ENCODE data around the gene ISG20L2.

The ISG20L2 gene

GRCh38 chr1:156725683-156726280 lies 2.8 kb downstream of the ISG20L2 start:
- H3K4me3 ChIP-seq (ENCODE audit: low read depth, low read length) = peak overlapping the region; percentile 92
- TF ChIP-seq, protein P1, sequence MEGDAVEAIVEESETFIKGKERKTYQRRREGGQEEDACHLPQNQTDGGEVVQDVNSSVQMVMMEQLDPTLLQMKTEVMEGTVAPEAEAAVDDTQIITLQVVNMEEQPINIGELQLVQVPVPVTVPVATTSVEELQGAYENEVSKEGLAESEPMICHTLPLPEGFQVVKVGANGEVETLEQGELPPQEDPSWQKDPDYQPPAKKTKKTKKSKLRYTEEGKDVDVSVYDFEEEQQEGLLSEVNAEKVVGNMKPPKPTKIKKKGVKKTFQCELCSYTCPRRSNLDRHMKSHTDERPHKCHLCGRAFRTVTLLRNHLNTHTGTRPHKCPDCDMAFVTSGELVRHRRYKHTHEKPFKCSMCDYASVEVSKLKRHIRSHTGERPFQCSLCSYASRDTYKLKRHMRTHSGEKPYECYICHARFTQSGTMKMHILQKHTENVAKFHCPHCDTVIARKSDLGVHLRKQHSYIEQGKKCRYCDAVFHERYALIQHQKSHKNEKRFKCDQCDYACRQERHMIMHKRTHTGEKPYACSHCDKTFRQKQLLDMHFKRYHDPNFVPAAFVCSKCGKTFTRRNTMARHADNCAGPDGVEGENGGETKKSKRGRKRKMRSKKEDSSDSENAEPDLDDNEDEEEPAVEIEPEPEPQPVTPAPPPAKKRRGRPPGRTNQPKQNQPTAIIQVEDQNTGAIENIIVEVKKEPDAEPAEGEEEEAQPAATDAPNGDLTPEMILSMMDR (IDR thresholded peaks at IDR 0.05; ENCODE audit: borderline replicate concordance, insufficient read depth, low read depth, low read length) = peak; percentile 98

DNA sequence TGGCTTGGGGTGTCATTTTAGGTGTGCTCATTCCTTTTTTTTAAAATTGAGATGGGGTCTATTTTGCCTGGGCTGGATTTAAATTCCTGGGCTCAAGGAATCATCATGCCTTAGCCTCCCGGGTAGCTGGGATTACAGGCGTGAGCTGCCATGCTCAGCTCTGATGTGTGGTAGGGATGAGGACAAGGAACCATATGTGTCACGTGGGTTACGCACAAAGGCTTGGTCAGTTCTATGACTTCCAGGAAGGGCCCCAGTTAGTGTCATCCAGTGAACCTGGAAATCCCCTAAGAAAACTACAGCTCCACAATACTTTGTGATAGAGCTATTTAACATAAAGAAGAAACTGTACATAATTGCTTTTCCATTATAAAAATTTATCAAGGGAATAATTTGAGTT lies 7.0 kb downstream of the ISG20L2 start:
- TF ChIP-seq, protein P1 (IDR thresholded peaks at IDR 0.05; ENCODE audit: borderline replicate concordance, insufficient read depth, low read depth, low read length) = no peak
- H3K4me3 ChIP-seq (ENCODE audit: low read depth, low read length) = no peak overlapping the region

DNA sequence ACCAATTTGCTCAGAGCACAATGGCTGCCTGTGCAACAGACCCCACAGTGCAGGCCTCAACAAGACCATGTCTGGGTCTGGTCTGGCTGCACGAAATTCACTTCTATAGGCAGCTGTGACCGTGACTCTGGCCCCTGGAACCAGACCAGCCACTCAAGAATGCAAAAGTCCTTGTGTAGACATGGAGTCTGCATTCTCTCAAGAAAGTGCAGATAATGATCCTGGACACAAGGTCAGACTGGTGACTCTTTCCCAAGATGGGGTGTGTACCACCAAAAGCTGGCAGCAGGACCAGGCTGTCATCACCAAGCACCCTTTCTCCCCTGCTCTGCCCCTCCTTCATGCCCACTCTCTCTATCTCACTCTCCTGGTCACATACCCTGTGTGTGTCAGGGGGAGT lies 7.4 kb downstream of the ISG20L2 start:
- TF ChIP-seq, protein P1 (IDR thresholded peaks at IDR 0.05; ENCODE audit: borderline replicate concordance, insufficient read depth, low read depth, low read length) = no peak
- H3K4me3 ChIP-seq (ENCODE audit: low read depth, low read length) = no peak overlapping the region

DNA sequence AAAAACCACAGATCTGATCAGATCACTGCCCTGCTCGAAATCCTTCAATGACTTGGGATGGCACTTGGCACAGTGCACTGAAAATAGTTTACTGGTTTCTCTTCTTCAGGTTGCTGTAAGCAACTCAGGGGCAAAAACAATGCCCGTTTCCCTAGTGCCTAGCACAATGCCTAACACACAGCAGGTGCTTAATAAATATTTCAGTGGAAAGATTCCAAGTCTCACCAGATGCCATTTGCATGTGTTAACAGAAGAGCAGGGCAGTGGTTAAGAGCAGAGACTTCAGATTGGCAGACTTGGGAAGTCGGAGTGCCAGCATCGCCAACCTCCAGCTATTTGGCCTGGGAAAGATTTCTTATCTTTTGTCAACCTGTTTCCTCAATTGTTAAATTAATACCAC lies 11.2 kb downstream of the ISG20L2 start:
- no peak overlapping the region for H3K4me3 ChIP-seq (ENCODE audit: low read depth, low read length)
- TF ChIP-seq, protein P1 (IDR thresholded peaks at IDR 0.05; ENCODE audit: borderline replicate concordance, insufficient read depth, low read depth, low read length) = no peak

DNA sequence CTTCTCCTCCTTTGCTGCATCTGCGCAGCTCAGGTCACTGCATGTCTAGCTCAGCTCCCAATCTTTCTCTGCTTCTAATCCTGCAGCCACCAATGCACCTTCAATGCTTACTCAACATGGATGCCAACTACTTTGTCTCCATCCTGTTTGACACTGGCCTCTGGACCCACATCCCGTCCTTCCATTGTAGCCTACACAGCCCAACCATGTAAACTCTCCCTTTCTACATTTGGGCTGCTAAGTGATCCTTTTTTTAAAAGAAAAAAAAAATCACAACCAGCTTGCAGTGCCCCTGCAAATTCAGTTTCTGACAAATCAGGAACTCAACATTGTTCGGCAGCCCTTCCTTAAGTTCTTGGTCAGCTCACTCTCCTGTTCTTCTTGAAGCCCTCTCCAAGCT lies 13.7 kb downstream of the ISG20L2 start:
- TF ChIP-seq, protein P1 (IDR thresholded peaks at IDR 0.05; ENCODE audit: borderline replicate concordance, insufficient read depth, low read depth, low read length) = no peak

GRCh38 chr1:156712626-156713025 lies 15.9 kb downstream of the ISG20L2 start:
- H3K4me3 ChIP-seq (ENCODE audit: low read depth, low read length) = no peak overlapping the region
- TF ChIP-seq, protein P1 (IDR thresholded peaks at IDR 0.05; ENCODE audit: borderline replicate concordance, insufficient read depth, low read depth, low read length) = no peak

More for the DNA sequence above, 13.7 kb downstream of the ISG20L2 start:
- no peak overlapping the region for H3K4me3 ChIP-seq (ENCODE audit: low read depth, low read length)

DNA sequence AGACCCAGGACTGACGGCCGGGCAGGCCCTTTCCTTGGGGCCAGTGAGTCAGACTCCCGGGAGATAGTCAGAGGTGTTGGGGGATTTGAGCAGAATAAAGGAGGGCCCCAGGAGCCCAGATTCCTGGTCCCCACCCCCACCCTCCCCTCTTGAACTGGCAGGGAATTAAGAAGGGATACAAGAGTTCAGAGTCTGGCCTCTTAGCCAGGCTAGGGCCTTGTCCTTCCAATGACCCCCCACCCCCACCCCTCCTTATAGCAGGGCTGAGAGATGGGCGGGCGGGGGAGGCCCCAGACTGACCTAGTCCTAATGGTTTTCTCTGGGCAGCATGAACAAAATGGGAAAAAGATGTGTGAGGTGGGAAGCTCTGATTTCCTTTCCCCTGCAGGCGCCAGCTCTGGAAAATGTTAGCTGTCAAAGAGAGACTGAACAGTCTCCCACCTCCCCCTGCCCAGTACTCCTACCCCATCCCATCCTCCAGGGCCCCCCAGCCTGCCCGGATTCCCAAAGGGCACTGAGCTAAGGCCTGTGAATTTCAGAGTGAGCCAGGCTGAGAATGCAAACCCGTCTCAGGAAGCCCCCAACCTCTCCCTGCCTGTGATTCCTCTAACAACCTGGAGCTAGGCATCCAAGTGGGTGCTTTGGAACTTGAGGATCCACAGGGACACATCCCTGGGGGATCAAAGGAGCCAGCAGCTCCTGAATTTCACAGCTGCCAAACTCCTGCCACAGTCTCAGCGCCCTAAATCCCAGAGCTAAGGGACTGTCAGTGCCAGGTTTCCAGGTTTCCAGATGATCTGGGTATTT lies 17.4 kb downstream of the ISG20L2 start:
- no peak overlapping the region for H3K4me3 ChIP-seq (ENCODE audit: low read depth, low read length)
- TF ChIP-seq, protein P1 (IDR thresholded peaks at IDR 0.05; ENCODE audit: borderline replicate concordance, insufficient read depth, low read depth, low read length) = no peak

Data from GM12875 (cell line).